ENCODE results near the gene IKZF5.

The IKZF5 gene

GRCh38 chr10:122984708-122985107 lies 23.9 kb downstream of the IKZF5 start:
- H3K9me3 Mint-ChIP-seq = no peaks in the 10 kb centered on the region

GRCh38 chr10:122983898-122984297 lies 24.7 kb downstream of the IKZF5 start:
- no peaks in the 10 kb centered on the region for H3K9me3 Mint-ChIP-seq
- H3K27me3 Mint-ChIP-seq (ENCODE audit: low read depth, poor library complexity) = no peaks in the 10 kb centered on the region
- DNase-seq = no peak
- H3K36me3 Mint-ChIP-seq (ENCODE audit: low read depth) = peaks cover 9% of the 10 kb centered on the region
- peaks cover 16% of the 10 kb centered on the region for H3K4me1 Mint-ChIP-seq
- no peak overlapping the region for H3K27ac Mint-ChIP-seq
- H3K4me3 Mint-ChIP-seq = no peak overlapping the region
- no peak for TF ChIP-seq CTCF (IDR thresholded peaks at IDR 0.05)

More at GRCh38 chr10:122984708-122985107, 23.9 kb downstream of the IKZF5 start:
- no peak for DNase-seq
- no peaks in the 10 kb centered on the region for H3K27me3 Mint-ChIP-seq (ENCODE audit: low read depth, poor library complexity)
- peaks cover 9% of the 10 kb centered on the region for H3K36me3 Mint-ChIP-seq (ENCODE audit: low read depth)
- H3K4me1 Mint-ChIP-seq = peaks cover 14% of the 10 kb centered on the region
- TF ChIP-seq CTCF (IDR thresholded peaks at IDR 0.05) = no peak
- H3K4me3 Mint-ChIP-seq = no peak overlapping the region
- H3K27ac Mint-ChIP-seq = no peak overlapping the region

GRCh38 chr10:122981066-122981464 lies 27.5 kb downstream of the IKZF5 start:
- no peak overlapping the region for H3K27ac Mint-ChIP-seq
- TF ChIP-seq CTCF (IDR thresholded peaks at IDR 0.05) = peak; percentile 55
- peaks cover 12% of the 10 kb centered on the region for H3K27me3 Mint-ChIP-seq (ENCODE audit: low read depth, poor library complexity)
- H3K9me3 Mint-ChIP-seq = no peaks in the 10 kb centered on the region
- peaks cover 16% of the 10 kb centered on the region for H3K4me1 Mint-ChIP-seq
- H3K4me3 Mint-ChIP-seq = peak overlapping the region; percentile 86
- H3K36me3 Mint-ChIP-seq (ENCODE audit: low read depth) = peaks cover 9% of the 10 kb centered on the region
- no peak for DNase-seq

- Mint-ChIP-seq H3K27ac (peak within 1 kb of the TSS; percentile 98), H3K4me3 (peak within 1 kb of the TSS; percentile 86), H3K9me3 (no peaks in the 10 kb centered on the region), H3K4me1 (peaks cover 16% of the 10 kb centered on the region), H3K36me3 (ENCODE audit: low read depth) (peaks cover 9% of the 10 kb centered on the region), H3K27me3 (ENCODE audit: low read depth, poor library complexity) (peaks cover 12% of the 10 kb centered on the region)
- peak; percentile 93 for TF ChIP-seq CTCF (IDR thresholded peaks at IDR 0.05)
- peak; percentile 87 for DNase-seq
Observed at GRCh38 chr10:122980209-122981065, 28.2 kb downstream of the IKZF5 start, which contains the start of gene PSTK. PSTK (plus strand) TSS chr10:122980401; CDS start chr10:122980480, 79 bp downstream.

GRCh38 chr10:122974543-122975064 lies 34.0 kb downstream of the IKZF5 start:
- Mint-ChIP-seq H3K9me3 (no peaks in the 10 kb centered on the region), H3K4me1 (peaks cover under 1% of the 10 kb centered on the region), H3K36me3 (ENCODE audit: low read depth) (no peaks in the 10 kb centered on the region), H3K27ac (no peak overlapping the region), H3K27me3 (ENCODE audit: low read depth, poor library complexity) (peaks cover 31% of the 10 kb centered on the region), H3K4me3 (no peak overlapping the region)
- no peak for DNase-seq
- no peak for TF ChIP-seq CTCF (IDR thresholded peaks at IDR 0.05)

All from nephron progenitor cell (in vitro differentiated cells).